H9 (cell line): ENCODE results near the gene TMEM39B. TPM values are rescaled to one million over a fixed set of nuclear protein-coding genes. Genes with fewer than 3 reads are reported as not detected.

ENCODE experiments used
- DNase-seq: peaks from one replicate; pipeline ENCODE4 v3.0.0-alpha.2; 2017
- H2AFZ ChIP-seq: one replicate; pipeline ENCODE4 v1.6.1; 2013; ENCODE audit warnings: mild to moderate bottlenecking, low read length, control low read depth, moderate library complexity
- H2AK5ac ChIP-seq: 2 replicates; pipeline ENCODE4 v1.6.1; 2013; ENCODE audit warnings: low read length, control low read depth, mixed read lengths; ENCODE audit not compliant: insufficient read length
- H2BK120ac ChIP-seq: one replicate; pipeline ENCODE4 v1.6.1; 2013; ENCODE audit warnings: low read depth, mild to moderate bottlenecking, low read length, control low read depth, inconsistent platforms; ENCODE audit not compliant: poor library complexity, severe bottlenecking
- H2BK12ac ChIP-seq: 2 replicates; pipeline ENCODE4 v1.6.1; 2013; ENCODE audit warnings: low read length, control low read depth, mixed read lengths, low read depth; ENCODE audit not compliant: insufficient read length
- H2BK15ac ChIP-seq: 2 replicates; pipeline ENCODE4 v1.6.1; 2013; ENCODE audit warnings: low read depth, low read length, control low read depth
- H2BK20ac ChIP-seq: one replicate; pipeline ENCODE4 v1.6.1; 2013; ENCODE audit warnings: low read depth, mild to moderate bottlenecking, low read length, control low read depth, inconsistent platforms; ENCODE audit not compliant: poor library complexity, severe bottlenecking
- H2BK5ac ChIP-seq: 2 replicates; pipeline ENCODE4 v1.6.1; 2013; ENCODE audit warnings: low read length, control low read depth, mixed read lengths; ENCODE audit not compliant: insufficient read length
- H3K14ac ChIP-seq: 2 replicates; pipeline ENCODE4 v1.6.1; 2013; ENCODE audit warnings: low read length, control low read depth; ENCODE audit not compliant: insufficient read depth
- H3K18ac ChIP-seq: 2 replicates; pipeline ENCODE4 v1.6.1; 2013; ENCODE audit warnings: low read depth, mild to moderate bottlenecking, mixed read lengths, low read length, control low read depth; ENCODE audit not compliant: insufficient read length
- H3K23ac ChIP-seq: 2 replicates; pipeline ENCODE4 v1.6.1; 2013; ENCODE audit warnings: low read length, control low read depth, mixed read lengths, low read depth; ENCODE audit not compliant: insufficient read length
- H3K23me2 ChIP-seq: 2 replicates; pipeline ENCODE4 v1.6.1; 2013; ENCODE audit warnings: low read depth, mild to moderate bottlenecking, mixed read lengths, low read length, control low read depth; ENCODE audit not compliant: insufficient read length, poor library complexity, severe bottlenecking
- H3K27ac ChIP-seq: 2 replicates; pipeline ENCODE4 v1.5.1; 2013; ENCODE audit warnings: low read length, control low read depth, mixed read lengths, low read depth; ENCODE audit not compliant: insufficient read length
- H3K27me3 ChIP-seq: 2 replicates; pipeline ENCODE4 v1.6.1; 2013; ENCODE audit warnings: low read length, control low read depth, inconsistent platforms; ENCODE audit not compliant: insufficient read depth
- H3K4ac ChIP-seq: 2 replicates; pipeline ENCODE4 v1.6.1; 2013; ENCODE audit warnings: low read depth, mild to moderate bottlenecking, control low read depth, inconsistent platforms, low read length, moderate library complexity
- H3K4me1 ChIP-seq: 2 replicates; pipeline ENCODE4 v1.6.1; 2013; ENCODE audit warnings: low read length, control low read depth, inconsistent platforms; ENCODE audit not compliant: insufficient read depth
- H3K4me2 ChIP-seq: 2 replicates; pipeline ENCODE4 v1.6.1; 2013; ENCODE audit warnings: low read length, control low read depth, mixed read lengths; ENCODE audit not compliant: insufficient read length, insufficient read depth
- H3K56ac ChIP-seq: 2 replicates; pipeline ENCODE4 v1.6.1; 2013; ENCODE audit warnings: low read depth, mild to moderate bottlenecking, mixed read lengths, low read length, control low read depth; ENCODE audit not compliant: insufficient read length
- H3K79me1 ChIP-seq: 2 replicates; pipeline ENCODE4 v1.6.1; 2013; ENCODE audit warnings: low read depth, mild to moderate bottlenecking, moderate library complexity, low read length, control low read depth, inconsistent platforms; ENCODE audit not compliant: insufficient read depth, poor library complexity, severe bottlenecking
- H3K79me2 ChIP-seq: 2 replicates; pipeline ENCODE4 v1.6.1; 2013; ENCODE audit warnings: low read length, control low read depth, inconsistent platforms; ENCODE audit not compliant: insufficient read depth
- H3K9ac ChIP-seq: 2 replicates; pipeline ENCODE4 v1.6.1; 2013; ENCODE audit warnings: low read length, control low read depth, mixed read lengths; ENCODE audit not compliant: insufficient read length; ENCODE audit errors: extremely low read depth
- H3K9me3 ChIP-seq: one replicate; pipeline ENCODE4 v1.6.1; 2013; ENCODE audit warnings: low read depth, low read length, inconsistent platforms; ENCODE audit not compliant: control insufficient read depth
- H3T11ph ChIP-seq: one replicate; pipeline ENCODE4 v1.6.1; 2013; ENCODE audit warnings: mild to moderate bottlenecking, low read length, control low read depth, inconsistent platforms
- H4K20me1 ChIP-seq: one replicate; pipeline ENCODE4 v1.6.1; 2013; ENCODE audit not compliant: control insufficient read depth, insufficient read length, insufficient read depth
- H4K5ac ChIP-seq: 2 replicates; pipeline ENCODE4 v1.6.1; 2013; ENCODE audit warnings: low read depth, mild to moderate bottlenecking, mixed read lengths, low read length, control low read depth; ENCODE audit not compliant: insufficient read length
- H4K8ac ChIP-seq: replicated peaks from 2 replicates; pipeline ENCODE4 v1.6.1; 2013; ENCODE audit warnings: low read length, control low read depth, mixed read lengths, low read depth; ENCODE audit not compliant: insufficient read length
- H4K91ac ChIP-seq: 2 replicates; pipeline ENCODE4 v1.6.1; 2013; ENCODE audit warnings: low read depth, mild to moderate bottlenecking, moderate library complexity, mixed read lengths, low read length, control low read depth; ENCODE audit not compliant: insufficient read length
- H3K27ac Mint-ChIP-seq, 3 experiments: 2 replicates in 2 of 3; 3 replicates in 1 of 3; pipeline ENCODE4 v1.8.0; 2020 to 2021; ENCODE audit warnings: mixed read lengths in 3 of 3, mild to moderate bottlenecking in 1 of 3, moderate library complexity in 1 of 3
- H3K27me3 Mint-ChIP-seq: 2 replicates; pipeline ENCODE4 v1.8.0; 2021; ENCODE audit warnings: low read depth, mild to moderate bottlenecking, moderate library complexity, mixed read lengths
- H3K36me3 Mint-ChIP-seq, 3 experiments: 2 replicates in 2 of 3; 3 replicates in 1 of 3; pipeline ENCODE4 v1.8.0; 2020 to 2021; ENCODE audit warnings: low read depth in 3 of 3, mixed read lengths in 3 of 3; ENCODE audit not compliant: insufficient read depth in 1 of 3
- H3K4me1 Mint-ChIP-seq, 2 experiments: 2 replicates each; pipeline ENCODE4 v1.8.0; 2020; ENCODE audit warnings: mixed read lengths in 2 of 2
- H3K4me3 Mint-ChIP-seq, 2 experiments: 2 replicates in 1 of 2; 3 replicates in 1 of 2; pipeline ENCODE4 v1.8.0; 2020 to 2021; ENCODE audit warnings: mild to moderate bottlenecking in 2 of 2, mixed read lengths in 2 of 2, moderate library complexity in 1 of 2
- H3K9me3 Mint-ChIP-seq, 2 experiments: 2 replicates in 1 of 2; 3 replicates in 1 of 2; pipeline ENCODE4 v1.8.0; 2020; ENCODE audit warnings: mild to moderate bottlenecking in 2 of 2, mixed read lengths in 2 of 2, moderate library complexity in 1 of 2
- CTCF ChIP-seq: fragments of 200-600 bp; sonication (generic); conservative IDR thresholded peaks from 3 replicates; pipeline ENCODE4 v1.8.0; 2021; ENCODE audit warnings: antibody characterized with exemption, mild to moderate bottlenecking
- WGBS: extraction: QIAGEN DNeasy Blood & Tissue Kit; methylation state at CpG from one replicate; pipeline ENCODE4 v1.1.7; 2013; ENCODE audit warnings: missing lambda C conversion rate, low lambda C conversion rate, mixed read lengths; ENCODE audit not compliant: insufficient read length; ENCODE audit errors: extremely low coverage; 5-methylcytosine and 5-hydroxymethylcytosine counted together
- total RNA-seq: library from RNA; stranded (reverse); gene quantifications from 2 replicates; pipeline ENCODE4 v1.2.1, GENCODE V29; 2021

The TMEM39B gene
- total RNA-seq, 1 experiment from 2014 or later: 27.4 TPM

GRCh38 chr1:32115496-32115895, 42.8 kb downstream of the TMEM39B start:
- H3K4me3 Mint-ChIP-seq: no peak overlapping the region; a peak in 1 of 5 replicates
- Histone ChIP-seq H2AFZ (no peak overlapping the region), H3K4me1 (no peaks in the 10 kb centered on the region), H3K9ac (no peak overlapping the region), H3K56ac (no peak overlapping the region), H3K27me3 (no peaks in the 10 kb centered on the region), H2BK120ac (no peak overlapping the region), H3K79me2 (peaks cover 33% of the 10 kb centered on the region), H3T11ph (no peak overlapping the region), H4K5ac (no peak overlapping the region), H2BK15ac (no peak overlapping the region), H4K8ac (no peak overlapping the region), H4K20me1 (no peaks in the 10 kb centered on the region), H2AK5ac (no peak overlapping the region), H3K4ac (no peak overlapping the region), H3K23ac (no peak overlapping the region), H3K23me2 (no peaks in the 10 kb centered on the region), H2BK20ac (no peak overlapping the region), H3K79me1 (peaks cover 16% of the 10 kb centered on the region), H3K9me3 (no peaks in the 10 kb centered on the region), H4K91ac (no peak overlapping the region), H3K18ac (no peak overlapping the region), H3K14ac (no peak overlapping the region), H3K4me2 (no peak overlapping the region), H2BK5ac (no peak overlapping the region), H2BK12ac (no peak overlapping the region), H3K27ac (no peak overlapping the region)
- no peaks in the 10 kb centered on the region for H3K27me3 Mint-ChIP-seq
- peaks cover 4 to 10% of the 10 kb centered on the region in 2 experiments; a peak in 1 of 4 replicates for H3K4me1 Mint-ChIP-seq
- DNase-seq: no peak
- no peak for TF ChIP-seq CTCF
- peaks cover 0 to 5% (median 4%) of the 10 kb centered on the region in 3 experiments; a peak in 2 of 7 replicates for H3K36me3 Mint-ChIP-seq
- no CpG with 5 or more reads among the region's 5 CpGs for WGBS
- no peaks in the 10 kb centered on the region for H3K9me3 Mint-ChIP-seq
- no peak overlapping the region; a peak in 1 of 7 replicates for H3K27ac Mint-ChIP-seq
